GM18520 (cell line): Measurements from ENCODE around the gene HSPA2.
"Not testable (repeated sequence)": the region's sequence is repeated elsewhere in the genome, so short reads cannot be mapped to it uniquely, and the experiment has no call there.

ENCODE experiments used
- ATAC-seq: cut with Tn5 transposase; IDR thresholded peaks from one replicate; pipeline ENCODE4 v1.9.1; 2021; ENCODE audit not compliant: unreplicated experiment

The HSPA2 gene

GRCh38 chr14:64558216-64558615 lies 17.7 kb downstream of the HSPA2 start:
- ATAC-seq: not testable (repeated sequence)

- no peak for ATAC-seq
Measured at GRCh38 chr14:64561631-64562030, 21.1 kb downstream of the HSPA2 start.

- no peak for ATAC-seq
Measured at GRCh38 chr14:64562436-64562835, 21.9 kb downstream of the HSPA2 start.

DNA sequence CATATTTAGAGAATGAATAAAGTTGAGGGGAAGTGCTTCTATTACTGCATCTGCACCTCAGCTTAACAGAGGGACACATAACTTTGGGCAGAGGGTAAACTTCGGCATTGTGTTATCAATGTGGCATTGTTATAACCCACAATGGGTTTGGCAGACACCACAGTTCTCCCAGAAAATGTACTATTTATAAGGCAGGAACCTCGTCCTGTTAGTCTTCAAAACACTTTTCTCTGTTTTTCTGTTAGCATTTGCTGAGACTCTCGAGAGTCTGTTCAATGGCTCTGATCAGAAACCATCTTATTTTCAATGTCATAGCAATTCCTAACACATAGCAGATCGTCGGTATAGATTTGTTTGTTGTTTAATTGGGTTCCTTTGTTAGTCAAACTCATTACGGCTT lies 23.2 kb downstream of the HSPA2 start:
- no peak for ATAC-seq

DNA sequence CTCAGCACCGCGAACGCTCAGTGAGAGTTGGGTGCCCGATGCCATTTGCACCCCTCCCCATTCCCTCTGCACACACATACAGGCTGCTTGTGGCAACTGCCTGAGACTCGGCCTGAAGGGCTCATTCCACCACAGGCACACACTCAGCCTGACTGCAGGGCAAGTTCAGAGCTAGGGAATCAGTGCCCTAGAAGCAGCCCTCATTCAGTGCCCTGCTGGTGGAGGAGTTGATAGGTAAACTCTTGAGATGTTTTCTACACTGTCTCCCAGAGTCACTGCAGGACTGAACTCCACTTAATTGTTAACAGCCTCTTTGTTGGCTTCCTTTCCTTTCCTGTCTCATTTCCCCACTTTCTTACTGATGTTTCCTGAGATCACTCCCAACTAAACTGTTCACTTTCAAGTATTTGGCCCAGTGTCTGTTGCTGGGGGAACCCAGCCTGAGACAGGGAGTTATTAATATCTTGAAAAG lies 26.1 kb downstream of the HSPA2 start:
- ATAC-seq: no peak

DNA sequence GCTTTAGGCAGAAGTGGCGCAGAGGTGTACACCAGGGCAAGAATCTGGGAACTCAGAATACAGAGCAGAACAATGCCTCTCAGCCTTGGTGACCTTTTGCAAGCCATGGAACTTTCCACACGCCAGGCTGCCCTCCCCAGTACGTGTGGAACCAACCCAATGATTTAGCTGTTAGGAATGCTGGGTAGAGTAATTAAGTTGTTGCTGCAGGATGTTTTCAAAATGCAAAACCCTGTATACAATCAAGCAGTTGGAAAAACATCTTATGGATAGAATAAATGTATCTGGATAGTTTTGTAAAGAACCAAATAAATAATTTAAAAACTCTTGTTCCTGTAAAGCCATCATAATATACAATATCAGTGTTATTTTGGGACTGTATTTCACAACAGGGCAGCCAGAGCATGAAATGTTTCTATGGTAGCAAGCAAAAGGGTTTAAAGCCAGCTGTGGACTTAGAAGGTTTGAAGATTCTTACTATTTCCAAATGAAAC lies 28.6 kb downstream of the HSPA2 start:
- ATAC-seq: no peak

GRCh38 chr14:64569646-64570045 lies 29.1 kb downstream of the HSPA2 start:
- ATAC-seq: not testable (repeated sequence)

GRCh38 chr14:64572386-64573104 lies 32.0 kb downstream of the HSPA2 start:
- no peak for ATAC-seq

DNA sequence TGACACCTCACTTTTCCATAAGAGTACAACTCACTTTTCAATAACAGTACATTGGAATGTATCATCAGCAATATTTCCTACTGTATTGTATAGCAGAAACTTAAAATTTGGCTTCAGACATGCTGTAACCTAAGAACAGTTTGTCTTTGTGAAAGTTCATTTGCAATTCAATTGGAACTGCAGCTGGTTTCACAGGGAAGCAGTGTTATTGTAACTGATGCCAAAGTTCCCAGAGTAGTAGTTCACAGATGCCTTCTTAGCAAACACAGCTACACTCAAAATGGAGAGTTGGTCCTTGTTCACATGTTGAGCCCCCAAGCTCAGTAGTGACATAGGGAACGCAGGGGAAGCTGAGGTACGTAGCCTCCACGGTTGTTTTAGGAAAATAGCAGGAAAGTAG lies 32.6 kb downstream of the HSPA2 start:
- ATAC-seq: no peak

DNA sequence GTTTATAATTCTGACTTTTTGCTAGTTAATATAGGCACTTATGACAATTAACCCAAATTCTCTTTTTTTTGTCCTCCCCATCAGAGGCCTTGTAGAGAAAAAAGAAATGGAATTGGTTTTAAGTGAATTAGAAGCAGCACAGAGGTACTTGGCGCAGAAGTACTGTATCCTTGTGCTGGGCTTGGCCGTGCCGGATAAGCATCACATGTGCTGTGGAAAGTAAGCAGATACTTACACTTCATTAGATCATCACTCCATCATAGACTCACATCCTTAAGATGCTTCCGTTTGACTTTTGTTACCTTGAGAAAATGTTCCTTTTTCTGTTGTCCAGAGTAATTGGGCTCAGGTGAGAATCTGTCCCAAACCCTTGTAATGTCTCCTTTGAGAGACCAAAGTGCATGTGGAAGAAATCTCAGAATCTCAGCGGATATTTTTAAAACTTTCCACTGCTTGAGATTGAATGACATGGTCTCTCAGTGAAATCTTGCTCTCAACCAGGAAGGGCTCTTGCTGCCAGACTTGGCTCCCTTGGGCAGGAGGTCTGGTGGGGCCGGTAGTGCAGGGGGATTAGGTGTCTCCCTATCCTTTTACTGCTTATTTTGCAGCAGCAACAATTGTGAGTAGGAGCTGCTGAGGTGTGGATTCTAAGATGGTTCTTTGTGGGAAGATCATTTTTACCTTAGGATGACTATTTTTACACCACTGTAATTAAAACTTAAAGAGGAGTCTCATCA lies 34.0 kb downstream of the HSPA2 start:
- no peak for ATAC-seq

DNA sequence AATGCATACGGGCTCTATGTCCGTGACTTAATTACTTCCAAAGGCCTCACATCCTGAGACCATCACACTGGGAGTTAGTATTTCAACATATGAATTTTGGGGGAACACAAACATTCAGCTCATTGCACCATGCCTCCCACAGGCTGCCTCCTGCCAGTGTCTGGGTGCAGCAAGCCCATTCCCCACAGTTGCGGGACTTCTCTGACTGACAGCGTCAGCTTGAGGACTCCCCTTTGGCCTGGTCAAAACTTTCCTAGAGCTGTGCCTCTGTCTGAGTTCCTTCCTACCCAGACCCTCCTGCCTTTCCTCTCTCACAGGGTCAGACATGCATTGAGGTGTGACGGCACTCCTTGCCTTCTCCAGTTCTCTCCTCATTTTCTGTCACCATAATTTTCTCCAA lies 36.7 kb downstream of the HSPA2 start:
- ATAC-seq: no peak

- ATAC-seq: no peak
Measured at GRCh38 chr14:64580467-64580866, 39.9 kb downstream of the HSPA2 start.

DNA sequence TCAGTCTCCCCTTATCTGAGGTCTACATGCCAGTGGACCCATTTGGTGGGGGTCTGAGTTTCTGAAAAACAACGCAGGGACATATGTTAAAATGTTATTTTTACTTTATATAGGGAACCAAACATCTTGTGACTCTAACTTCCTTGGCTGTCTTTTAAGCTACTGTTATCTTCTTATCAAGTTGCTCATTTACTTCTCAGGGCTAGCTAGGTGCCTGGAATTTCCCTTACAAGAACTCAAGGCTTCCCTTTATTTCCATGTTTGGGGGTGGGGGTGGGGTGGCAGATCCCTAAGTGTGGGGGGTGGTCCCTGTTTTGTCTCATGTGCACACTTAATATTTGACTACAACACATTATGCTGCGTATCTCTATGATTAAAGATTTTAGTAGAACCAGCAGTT lies 40.8 kb downstream of the HSPA2 start:
- no peak for ATAC-seq

DNA sequence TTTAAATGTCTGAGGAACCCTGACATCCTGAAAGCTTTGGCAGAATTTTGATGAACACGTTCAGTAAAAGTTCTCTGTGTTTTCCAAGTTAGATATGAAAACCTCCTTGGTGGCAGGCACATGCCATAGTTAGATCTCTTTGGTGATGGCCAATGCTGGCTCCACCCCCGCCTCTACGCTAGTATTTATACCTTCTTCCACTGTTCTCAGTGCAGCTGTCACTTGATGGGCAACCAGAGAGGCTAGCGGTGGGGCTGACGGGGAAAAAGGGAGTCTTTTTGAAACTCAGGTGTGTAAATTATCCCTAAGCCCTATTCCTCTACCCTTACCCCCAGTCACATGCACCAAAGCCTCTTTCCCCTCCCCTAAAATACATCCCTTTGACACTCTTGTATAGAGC lies 41.3 kb downstream of the HSPA2 start:
- ATAC-seq: no peak

DNA sequence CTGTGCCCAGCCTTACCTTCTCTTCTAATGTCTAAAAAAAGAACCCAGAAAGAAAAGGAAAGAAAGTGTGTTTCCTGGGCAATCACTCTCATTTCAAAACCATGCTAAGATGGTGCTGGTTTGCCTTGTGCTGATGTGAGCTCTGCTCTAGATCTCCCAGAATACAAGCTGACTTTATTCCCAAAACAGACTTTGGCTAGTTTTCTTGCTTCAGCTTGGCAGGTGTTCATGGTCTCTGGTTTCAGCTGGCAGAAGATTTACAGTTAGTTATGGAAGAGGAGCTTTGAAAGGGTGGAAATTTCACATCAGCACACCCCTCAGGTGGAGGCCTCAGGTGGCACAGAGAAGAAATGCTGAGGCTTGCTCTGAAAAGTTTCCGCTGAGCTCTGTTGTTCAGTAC lies 43.6 kb downstream of the HSPA2 start:
- no peak for ATAC-seq

DNA sequence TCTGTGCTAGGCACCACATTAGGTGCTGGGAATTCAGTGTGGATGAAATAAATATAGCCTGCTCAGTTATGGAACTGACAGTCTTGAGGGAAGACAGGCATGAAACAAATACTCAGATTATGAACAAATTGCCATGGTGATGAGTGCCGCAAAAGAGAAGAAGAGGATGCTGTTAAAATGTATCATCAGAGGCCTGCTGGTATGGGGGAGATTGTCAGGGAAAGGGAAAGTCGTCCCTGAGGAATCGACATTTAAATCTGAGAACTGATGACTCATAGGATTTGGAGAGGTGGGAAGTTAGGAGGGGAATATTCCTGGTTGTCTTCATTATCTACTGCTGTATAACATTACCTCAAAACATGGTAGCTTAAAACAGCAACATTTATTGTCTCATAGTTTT lies 51.3 kb downstream of the HSPA2 start:
- ATAC-seq: no peak
